Immature natural killer cell (primary cell): ENCODE measurements around the gene C19orf25. TPM values are rescaled to one million over a fixed set of nuclear protein-coding genes. Genes with fewer than 3 reads are reported as not detected.

ENCODE experiments used
- DNase-seq, 3 donors: peaks; one replicate each; pipeline ENCODE4 v3.0.0; 2022; ENCODE audit warnings: mixed read lengths in 1 of 3
- H3K27ac Mint-ChIP-seq, 6 donors: one replicate each; pipeline ENCODE4 v1.8.0; 2020; ENCODE audit warnings: mixed read lengths in 6 of 6, mild to moderate bottlenecking in 5 of 6, inconsistent platforms in 4 of 6, moderate library complexity in 3 of 6
- H3K27me3 Mint-ChIP-seq, 3 donors: one replicate each; pipeline ENCODE4 v1.8.0; 2020 to 2021; ENCODE audit warnings: low read depth in 3 of 3, mild to moderate bottlenecking in 3 of 3, mixed read lengths in 3 of 3, moderate library complexity in 3 of 3, inconsistent platforms in 1 of 3
- H3K36me3 Mint-ChIP-seq, 3 donors: one replicate each; pipeline ENCODE4 v1.8.0; 2020; ENCODE audit warnings: mixed read lengths in 3 of 3, inconsistent platforms in 2 of 3, mild to moderate bottlenecking in 2 of 3
- H3K4me1 Mint-ChIP-seq, 2 donors: one replicate each; pipeline ENCODE4 v1.8.0; 2020; ENCODE audit warnings: inconsistent platforms in 2 of 2, mild to moderate bottlenecking in 2 of 2, mixed read lengths in 2 of 2, moderate library complexity in 1 of 2
- H3K4me3 Mint-ChIP-seq, 5 donors: one replicate each; pipeline ENCODE4 v1.8.0; 2020; ENCODE audit warnings: mild to moderate bottlenecking in 5 of 5, mixed read lengths in 5 of 5, inconsistent platforms in 3 of 5, moderate library complexity in 3 of 5
- H3K9me3 Mint-ChIP-seq, 6 donors: one replicate each; pipeline ENCODE4 v1.8.0; 2020; ENCODE audit warnings: mild to moderate bottlenecking in 6 of 6, mixed read lengths in 6 of 6, inconsistent platforms in 4 of 6, moderate library complexity in 3 of 6
- polyA plus RNA-seq, 3 donors: library from polyadenylated mRNA; unstranded; fragments of 300-500 nt; fragmentation: Illumina TruSeq; gene quantifications; one replicate each; pipeline ENCODE4 v1.2.3, GENCODE V29; 2021

Gene C19orf25
- polyA plus RNA-seq, 3 donors from 2014 or later = 57.4 to 61.6 (median 61.2) TPM

- H3K9me3 Mint-ChIP-seq = no peaks in the 10 kb centered on the region
- H3K27me3 Mint-ChIP-seq = peaks cover 0 to 6% (median 4%) of the 10 kb centered on the region in 3 donors
- H3K36me3 Mint-ChIP-seq = peaks cover 3 to 28% (median 14%) of the 10 kb centered on the region in 3 donors
- no peak for DNase-seq
- H3K4me1 Mint-ChIP-seq = peaks cover 5 to 12% of the 10 kb centered on the region in 2 donors
- H3K27ac Mint-ChIP-seq = peak overlapping the region in 1 of 6 donors; percentile 30
- no peak overlapping the region for H3K4me3 Mint-ChIP-seq
Observed at GRCh38 chr19:1423436-1424191, 55.4 kb downstream of the C19orf25 start.

Other genes starting within 250 kb of the C19orf25 start
- gene CBARP, start 241.2 kb downstream of the C19orf25 start, polyA plus RNA-seq = not detected
- 100 to 1,000 TPM; 145 to 310 (median 303) TPM for gene ATP5F1D, start 237.5 kb downstream of the C19orf25 start, polyA plus RNA-seq
- gene MIDN, start 230.6 kb downstream of the C19orf25 start, polyA plus RNA-seq = 10 to 100 TPM in 2 of 3 donors, 1 to 10 TPM in 1; 4.9 to 16.0 (median 10.8) TPM
- 100 to 1,000 TPM; 146 to 246 (median 197) TPM for gene CIRBP, start 209.9 kb downstream of the C19orf25 start, polyA plus RNA-seq
- 10 to 100 TPM; 50.5 to 98.4 (median 86.9) TPM for gene FAM174C, start 203.7 kb downstream of the C19orf25 start, polyA plus RNA-seq
- gene EFNA2, start 193.3 kb downstream of the C19orf25 start, polyA plus RNA-seq = not detected
- 100 to 1,000 TPM; 209 to 227 (median 213) TPM for gene NDUFS7, start 95.3 kb downstream of the C19orf25 start, polyA plus RNA-seq
- gene GAMT, start 77.7 kb downstream of the C19orf25 start, polyA plus RNA-seq = 10 to 100 TPM in 2 of 3 donors, 1 to 10 TPM in 1; 7.9 to 16.5 (median 10.5) TPM
- gene DAZAP1, start 71.6 kb downstream of the C19orf25 start, polyA plus RNA-seq = 10 to 100 TPM in 1 of 3 donors, 1 to 10 TPM in 2; 4.3 to 10.3 (median 8.0) TPM
- 1,000 to 10,000 TPM; 1,383 to 2,244 (median 1,622) TPM for gene RPS15, start 40.8 kb downstream of the C19orf25 start, polyA plus RNA-seq
- under 1 TPM in 1 of 3 donors, not detected in 2; 0.06 TPM for gene APC2, start 29.1 kb downstream of the C19orf25 start, polyA plus RNA-seq
- gene PCSK4, start 11.1 kb upstream of the C19orf25 start, polyA plus RNA-seq = under 1 TPM in 2 of 3 donors, not detected in 1; 0.25 to 0.33 TPM
- 1 to 10 TPM; 4.0 to 7.1 (median 6.4) TPM for gene REEP6, start 12.0 kb upstream of the C19orf25 start, polyA plus RNA-seq
- gene ADAMTSL5, start 33.8 kb upstream of the C19orf25 start, polyA plus RNA-seq = under 1 TPM in 1 of 3 donors, not detected in 2; 0.43 TPM
- gene PLK5, start 44.9 kb upstream of the C19orf25 start, polyA plus RNA-seq = not detected
- under 1 TPM in 1 of 3 donors, not detected in 2; 0.21 TPM for gene MEX3D, start 89.1 kb upstream of the C19orf25 start, polyA plus RNA-seq
- gene MBD3, start 113.7 kb upstream of the C19orf25 start, polyA plus RNA-seq = 10 to 100 TPM in 1 of 3 donors, 1 to 10 TPM in 2; 4.8 to 13.8 (median 6.9) TPM
- gene UQCR11, start 126.2 kb upstream of the C19orf25 start, polyA plus RNA-seq = 1,000 to 10,000 TPM in 1 of 3 donors, 100 to 1,000 TPM in 2; 572 to 1,041 (median 633) TPM
- gene TCF3, start 173.4 kb upstream of the C19orf25 start, polyA plus RNA-seq = 1 to 10 TPM; 1.9 to 6.3 (median 6.0) TPM